Caco-2 (cell line): ENCODE measurements around the gene DBR1. TPM values are rescaled to one million over a fixed set of nuclear protein-coding genes. Genes with fewer than 3 reads are reported as not detected.

ENCODE experiments used
- BruUV-seq: library from RNA; stranded (reverse); fragments of 400-500 nt; replicated peaks from 2 replicates; lab custom pipeline; 2021; lab: Mats Ljungman, UMichigan
- CTCF ChIA-PET: fragments of 300-600 bp; sonication (Branson Sonifier 250); formaldehyde crosslinking; loops from one replicate; lab custom pipeline; 2022; ENCODE audit warnings: antibody characterized with exemption; lab: Charles Lee
- POLR2A ChIA-PET: fragments of 300-600 bp; sonication (Branson Sonifier 250); formaldehyde crosslinking; loops from one replicate; lab custom pipeline; 2022; ENCODE audit warnings: antibody characterized with exemption; lab: Charles Lee
- DNase-seq, 2 experiments: peaks; one replicate each; pipeline versions ENCODE4 v3.0.0 to v3.0.0-alpha.2; 2020 to 2022
- H3K27me3 ChIP-seq: replicated peaks from 2 replicates; pipeline ENCODE4 v1.6.0; 2011; ENCODE audit warnings: low read length; ENCODE audit not compliant: control insufficient read depth, insufficient read depth
- H3K36me3 ChIP-seq: 2 replicates; pipeline ENCODE4 v1.5.1; 2011; ENCODE audit warnings: low read length; ENCODE audit not compliant: control insufficient read depth, insufficient read depth
- H3K4me1 ChIP-seq: fragments of 250-450 bp; sonication (Bioruptor Pico); 2 replicates; pipeline ENCODE4 v1.5.1; 2020; ENCODE audit warnings: mild to moderate bottlenecking
- H3K4me3 ChIP-seq: 2 replicates; pipeline ENCODE4 v1.5.1; 2011; ENCODE audit warnings: low read depth, mild to moderate bottlenecking, control low read depth, low read length
- H3K9me3 ChIP-seq: fragments of 250-450 bp; sonication (Bioruptor Pico); 2 replicates; pipeline ENCODE4 v1.5.1; 2020; ENCODE audit warnings: mild to moderate bottlenecking, moderate library complexity
- H3K27ac Mint-ChIP-seq: one replicate; pipeline ENCODE4 v1.8.0; 2022; ENCODE audit warnings: mixed read lengths; ENCODE audit not compliant: unreplicated experiment
- H3K27me3 Mint-ChIP-seq: one replicate; pipeline ENCODE4 v1.8.0; 2022; ENCODE audit warnings: mixed read lengths; ENCODE audit not compliant: insufficient read depth, unreplicated experiment
- H3K36me3 Mint-ChIP-seq: one replicate; pipeline ENCODE4 v1.8.0; 2022; ENCODE audit warnings: mild to moderate bottlenecking, mixed read lengths; ENCODE audit not compliant: insufficient read depth, unreplicated experiment
- H3K4me1 Mint-ChIP-seq: one replicate; pipeline ENCODE4 v1.8.0; 2022; ENCODE audit warnings: low read depth, mixed read lengths; ENCODE audit not compliant: unreplicated experiment
- H3K4me3 Mint-ChIP-seq: one replicate; pipeline ENCODE4 v1.8.0; 2022; ENCODE audit warnings: mild to moderate bottlenecking, moderate library complexity, mixed read lengths; ENCODE audit not compliant: unreplicated experiment
- H3K9me3 Mint-ChIP-seq: one replicate; pipeline ENCODE4 v1.8.0; 2022; ENCODE audit warnings: mixed read lengths; ENCODE audit not compliant: unreplicated experiment
- CTCF ChIP-seq, 2 experiments: fragments of 200-600 bp in 1 of 2; IDR thresholded peaks; 1 replicate in 1 of 2; 2 replicates in 1 of 2; pipeline versions ENCODE4 v1.5.1 to v1.8.0; 2011 to 2022; ENCODE audit warnings: antibody characterized with exemption in 1 of 2, control low read depth in 1 of 2, inconsistent platforms in 1 of 2, low read depth in 1 of 2, low read length in 1 of 2, mild to moderate bottlenecking in 1 of 2, moderate library complexity in 1 of 2; ENCODE audit not compliant: insufficient read depth in 1 of 2, severe bottlenecking in 1 of 2, unreplicated experiment in 1 of 2
- intact Hi-C: fragments of 100-400 bp; cut with micrococcal nuclease; formaldehyde crosslinking; loops from one replicate; pipeline ENCODE4 v1.10.0; 2022; ENCODE audit not compliant: unreplicated experiment
- total RNA-seq: library from RNA; stranded (reverse); gene quantifications from 2 replicates; pipeline ENCODE4 v1.2.3, GENCODE V29; 2022

Gene DBR1
- total RNA-seq, 1 experiment from 2014 or later = 16.9 TPM

GRCh38 chr3:138197524-138197923, 22.8 kb upstream of the DBR1 start:
- CTCF ChIA-PET = no interaction called here
- Histone ChIP-seq H3K27me3 (no peaks in the 10 kb centered on the region), H3K4me3 (no peak overlapping the region), H3K4me1 (no peaks in the 10 kb centered on the region), H3K9me3 (no peaks in the 10 kb centered on the region), H3K36me3 (no peaks in the 10 kb centered on the region; the same call in 1 of the 2 replicates)
- no peak for TF ChIP-seq CTCF (IDR thresholded peaks at IDR 0.05; ENCODE audit: insufficient read depth in 1 of 2, low read depth in 1 of 2, low read length in 1 of 2, severe bottlenecking in 1 of 2, unreplicated experiment in 1 of 2)
- no peak for DNase-seq
- Mint-ChIP-seq H3K9me3 (no peaks in the 10 kb centered on the region), H3K4me1 (no peaks in the 10 kb centered on the region), H3K36me3 (no peaks in the 10 kb centered on the region), H3K27ac (no peak overlapping the region), H3K27me3 (no peaks in the 10 kb centered on the region), H3K4me3 (no peak overlapping the region)
- intact Hi-C loops = no loop called here
- POLR2A ChIA-PET = no interaction called here
- BruUV-seq = no TSS peak

GRCh38 chr3:138197058-138197457, 22.3 kb upstream of the DBR1 start:
- H3K4me1 ChIP-seq = no peaks in the 10 kb centered on the region
- H3K4me3 ChIP-seq = no peak overlapping the region
- H3K36me3 ChIP-seq = no peaks in the 10 kb centered on the region; the same call in 1 of the 2 replicates
- intact Hi-C loops = no loop called here
- no peaks in the 10 kb centered on the region for H3K9me3 Mint-ChIP-seq
- no peaks in the 10 kb centered on the region for H3K4me1 Mint-ChIP-seq
- no TSS peak for BruUV-seq
- no peak overlapping the region for H3K4me3 Mint-ChIP-seq
- no peaks in the 10 kb centered on the region for H3K27me3 ChIP-seq
- H3K9me3 ChIP-seq = no peaks in the 10 kb centered on the region
- no peaks in the 10 kb centered on the region for H3K36me3 Mint-ChIP-seq
- POLR2A ChIA-PET = no interaction called here
- CTCF ChIA-PET = no interaction called here
- no peak overlapping the region for H3K27ac Mint-ChIP-seq
- peak; percentile 46 to 49 for DNase-seq
- TF ChIP-seq CTCF (IDR thresholded peaks at IDR 0.05; ENCODE audit: insufficient read depth in 1 of 2, low read depth in 1 of 2, low read length in 1 of 2, severe bottlenecking in 1 of 2, unreplicated experiment in 1 of 2) = no peak
- no peaks in the 10 kb centered on the region for H3K27me3 Mint-ChIP-seq

- no peaks in the 10 kb centered on the region for H3K9me3 Mint-ChIP-seq
- H3K27me3 ChIP-seq = no peaks in the 10 kb centered on the region
- H3K27me3 Mint-ChIP-seq = no peaks in the 10 kb centered on the region
- ChIA-PET POLR2A (no interaction called here), CTCF (no interaction called here)
- no peak overlapping the region for H3K27ac Mint-ChIP-seq
- H3K4me3 ChIP-seq = no peak overlapping the region
- no TSS peak for BruUV-seq
- no peaks in the 10 kb centered on the region for H3K36me3 Mint-ChIP-seq
- no peaks in the 10 kb centered on the region for H3K4me1 ChIP-seq
- H3K4me1 Mint-ChIP-seq = no peaks in the 10 kb centered on the region
- DNase-seq = no peak
- TF ChIP-seq CTCF (IDR thresholded peaks at IDR 0.05; ENCODE audit: insufficient read depth in 1 of 2, low read depth in 1 of 2, low read length in 1 of 2, severe bottlenecking in 1 of 2, unreplicated experiment in 1 of 2) = no peak
- no peaks in the 10 kb centered on the region for H3K9me3 ChIP-seq
- no peak overlapping the region for H3K4me3 Mint-ChIP-seq
- intact Hi-C loops = no loop called here
- no peaks in the 10 kb centered on the region; the same call in 1 of the 2 replicates for H3K36me3 ChIP-seq
These were observed 21.3 kb upstream of the DBR1 start for GRCh38 chr3:138196023-138196422.
